Large intestine (tissue), 3 donors: Measurements from ENCODE around the gene PRUNE2. TPM values are rescaled to one million over a fixed set of nuclear protein-coding genes. Genes with fewer than 3 reads are reported as not detected.
A peak's percentile ranks its signal among the peaks of the same experiment; 100 is the strongest.

Experiments
- DNase-seq, 2 donors: peaks; one replicate each; pipeline versions ENCODE4 v3.0.0 to v3.0.0-alpha.2; 2013
- H3K27ac ChIP-seq: one replicate; pipeline ENCODE4 v1.5.1; 2013; ENCODE audit warnings: low read length
- H3K27me3 ChIP-seq: 2 replicates; pipeline ENCODE4 v1.6.1; 2013; ENCODE audit warnings: low read length; ENCODE audit not compliant: control insufficient read depth, insufficient read depth
- H3K36me3 ChIP-seq: 2 replicates; pipeline ENCODE4 v1.6.1; 2013; ENCODE audit warnings: low read length; ENCODE audit not compliant: control insufficient read depth, insufficient read depth
- H3K4me1 ChIP-seq: one replicate; pipeline ENCODE4 v1.6.1; 2013; ENCODE audit warnings: low read length; ENCODE audit not compliant: control insufficient read depth, insufficient read depth
- H3K4me3 ChIP-seq: one replicate; pipeline ENCODE4 v1.5.1; 2013; ENCODE audit warnings: low read length
- H3K9me3 ChIP-seq: one replicate; pipeline ENCODE4 v1.6.1; 2013; ENCODE audit warnings: mild to moderate bottlenecking, low read depth, low read length, moderate library complexity; ENCODE audit not compliant: control insufficient read depth
- WGBS: methylation state at CpG from one replicate; pipeline ENCODE4 v1.1.5; 2013; ENCODE audit warnings: low lambda C conversion rate; ENCODE audit not compliant: insufficient coverage; 5-methylcytosine and 5-hydroxymethylcytosine counted together
- polyA plus RNA-seq: library from polyadenylated mRNA; unstranded; fragments of 120-200 nt; gene quantifications from one replicate; pipeline ENCODE4 v1.2.1, GENCODE V29; 2013

Gene PRUNE2
- polyA plus RNA-seq, 1 donor = 68.1 TPM

DNA sequence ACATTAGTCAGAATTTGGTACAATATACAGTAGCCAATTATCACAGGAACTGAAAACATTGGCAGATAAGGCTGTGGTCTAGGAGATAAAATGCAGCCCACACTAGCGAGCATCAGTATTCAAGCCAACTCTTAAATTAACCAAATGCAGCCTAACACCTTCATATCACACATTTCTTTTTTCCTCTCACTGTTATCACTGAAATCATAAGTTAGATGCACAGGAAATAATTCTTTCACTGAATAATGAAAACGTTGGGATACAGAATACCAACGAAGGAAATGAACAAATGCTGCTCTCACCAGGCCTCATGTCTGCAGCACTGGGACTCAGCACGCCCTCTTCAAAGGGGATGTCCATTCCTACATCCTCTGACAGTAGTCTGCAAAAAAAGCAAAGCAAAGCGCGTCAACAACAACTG is 250.8 kb downstream of the PRUNE2 start:
- Histone ChIP-seq H3K27ac (no peak overlapping the region), H3K4me1 (peaks cover 19% of the 10 kb centered on the region), H3K27me3 (no peaks in the 10 kb centered on the region), H3K36me3 (peaks cover 10% of the 10 kb centered on the region), H3K9me3 (no peaks in the 10 kb centered on the region), H3K4me3 (no peak overlapping the region)
- no CpG with 5 or more reads among the region's 6 CpGs for WGBS
- no peak for DNase-seq

- Histone ChIP-seq H3K27me3 (no peaks in the 10 kb centered on the region), H3K4me3 (no peak overlapping the region), H3K27ac (no peak overlapping the region), H3K36me3 (peaks cover 10% of the 10 kb centered on the region), H3K4me1 (peaks cover 19% of the 10 kb centered on the region), H3K9me3 (no peaks in the 10 kb centered on the region)
- WGBS = no CpG with 5 or more reads among the region's 1 CpG
- DNase-seq = no peak
Measured at GRCh38 chr9:76654575-76654974, 251.3 kb downstream of the PRUNE2 start.

GRCh38 chr9:76654051-76654461 is 251.9 kb downstream of the PRUNE2 start:
- H3K27me3 ChIP-seq = no peaks in the 10 kb centered on the region
- WGBS = no CpG with 5 or more reads among the region's 1 CpG
- no peaks in the 10 kb centered on the region for H3K9me3 ChIP-seq
- no peak for DNase-seq
- no peak overlapping the region for H3K4me3 ChIP-seq
- peaks cover 19% of the 10 kb centered on the region for H3K4me1 ChIP-seq
- H3K27ac ChIP-seq = no peak overlapping the region
- H3K36me3 ChIP-seq = peaks cover 10% of the 10 kb centered on the region

- WGBS = 100% methylated on average over 1 of the region's 2 CpGs
- no peak for DNase-seq
Measured at GRCh38 chr9:76652894-76653293, 253.0 kb downstream of the PRUNE2 start.

GRCh38 chr9:76651119-76651705 is 254.7 kb downstream of the PRUNE2 start:
- Histone ChIP-seq H3K27me3 (no peaks in the 10 kb centered on the region), H3K27ac (peak overlapping the region; percentile 72), H3K4me1 (peaks cover 17% of the 10 kb centered on the region), H3K4me3 (no peak overlapping the region), H3K36me3 (peaks cover 16% of the 10 kb centered on the region), H3K9me3 (no peaks in the 10 kb centered on the region)
- 27% methylated on average over 3 of the region's 4 CpGs for WGBS
- peak in 1 of 2 donors; percentile 64 for DNase-seq

More at GRCh38 chr9:76652894-76653293, 253.0 kb downstream of the PRUNE2 start:
- Histone ChIP-seq H3K27ac (no peak overlapping the region), H3K27me3 (no peaks in the 10 kb centered on the region), H3K4me1 (peaks cover 17% of the 10 kb centered on the region), H3K4me3 (no peak overlapping the region), H3K9me3 (no peaks in the 10 kb centered on the region), H3K36me3 (peaks cover 12% of the 10 kb centered on the region)

GRCh38 chr9:76650692-76651091 is 255.2 kb downstream of the PRUNE2 start:
- no CpG with 5 or more reads among the region's 2 CpGs for WGBS
- H3K36me3 ChIP-seq = peaks cover 17% of the 10 kb centered on the region
- no peaks in the 10 kb centered on the region for H3K9me3 ChIP-seq
- H3K4me3 ChIP-seq = no peak overlapping the region
- H3K27me3 ChIP-seq = no peaks in the 10 kb centered on the region
- peaks cover 21% of the 10 kb centered on the region for H3K4me1 ChIP-seq
- peak in 1 of 2 donors; percentile 64 for DNase-seq
- peak overlapping the region; percentile 72 for H3K27ac ChIP-seq

GRCh38 chr9:76649894-76650293 is 256.0 kb downstream of the PRUNE2 start:
- H3K9me3 ChIP-seq = no peaks in the 10 kb centered on the region
- WGBS = 100% methylated on average over 1 of the region's 2 CpGs
- peaks cover 25% of the 10 kb centered on the region for H3K4me1 ChIP-seq
- peaks cover 17% of the 10 kb centered on the region for H3K36me3 ChIP-seq
- no peak for DNase-seq
- no peak overlapping the region for H3K4me3 ChIP-seq
- H3K27ac ChIP-seq = no peak overlapping the region
- H3K27me3 ChIP-seq = no peaks in the 10 kb centered on the region

DNA sequence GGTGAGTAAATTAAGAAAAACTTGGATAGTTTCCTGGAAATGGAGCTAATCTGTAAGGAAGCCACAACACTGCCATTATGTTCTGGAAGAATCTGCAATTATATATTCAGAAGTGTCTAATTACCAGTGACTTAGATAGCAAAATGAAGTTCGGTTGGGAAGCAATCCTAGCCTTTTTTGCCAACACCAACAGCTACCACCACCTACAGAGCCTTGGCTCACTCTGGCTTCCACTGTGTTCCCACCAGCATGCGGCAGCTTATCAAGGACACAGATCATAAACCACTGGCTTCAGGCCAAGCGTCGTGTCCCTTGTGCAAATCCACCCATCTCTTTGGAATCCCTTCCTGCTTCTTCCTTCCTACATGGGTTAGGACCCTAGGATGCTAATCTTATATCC is 259.7 kb downstream of the PRUNE2 start:
- Histone ChIP-seq H3K36me3 (peaks cover 33% of the 10 kb centered on the region), H3K4me1 (peaks cover 21% of the 10 kb centered on the region), H3K4me3 (no peak overlapping the region), H3K27me3 (no peaks in the 10 kb centered on the region), H3K9me3 (no peaks in the 10 kb centered on the region), H3K27ac (no peak overlapping the region)
- DNase-seq = peak in 1 of 2 donors; percentile 48
- no CpG with 5 or more reads among the region's 4 CpGs for WGBS

GRCh38 chr9:76644647-76645250 is 261.2 kb downstream of the PRUNE2 start:
- H3K4me3 ChIP-seq = no peak overlapping the region
- peaks cover 33% of the 10 kb centered on the region for H3K36me3 ChIP-seq
- WGBS = 100% methylated on average over 1 of the region's 10 CpGs
- DNase-seq = peak in 1 of 2 donors; percentile 39
- peaks cover 12% of the 10 kb centered on the region for H3K4me1 ChIP-seq
- H3K9me3 ChIP-seq = no peaks in the 10 kb centered on the region
- no peak overlapping the region for H3K27ac ChIP-seq
- H3K27me3 ChIP-seq = no peaks in the 10 kb centered on the region

DNA sequence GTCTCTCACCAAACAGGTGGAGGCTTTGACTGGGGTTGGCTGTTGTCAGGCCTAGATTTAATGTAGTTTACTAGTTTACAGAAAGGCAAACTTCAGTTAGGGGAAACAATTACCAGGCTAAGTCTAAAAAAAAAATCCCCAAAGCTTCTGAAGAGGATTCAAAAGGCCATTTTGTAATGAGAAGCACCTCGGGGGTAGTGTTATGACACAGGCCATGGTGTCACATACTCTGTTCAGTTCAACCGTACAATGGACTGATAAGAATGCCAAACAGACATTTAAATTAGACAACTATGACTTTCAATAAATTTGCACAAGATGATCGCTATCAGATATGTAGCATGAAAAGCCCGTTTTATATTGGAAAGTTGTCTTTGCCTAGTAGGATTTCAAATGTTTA is 261.7 kb downstream of the PRUNE2 start:
- Histone ChIP-seq H3K9me3 (no peaks in the 10 kb centered on the region), H3K4me1 (peaks cover 12% of the 10 kb centered on the region), H3K36me3 (peaks cover 33% of the 10 kb centered on the region), H3K4me3 (no peak overlapping the region), H3K27ac (no peak overlapping the region), H3K27me3 (no peaks in the 10 kb centered on the region)
- WGBS = no CpG with 5 or more reads among the region's 4 CpGs
- DNase-seq = no peak
